Loucy (cell line): ENCODE data around the gene DLD.

Experiments used
- EZH2phosphoT487 ChIP-seq: fragments of 200-600 bp; IDR thresholded peaks from 2 replicates; pipeline ENCODE4 v1.6.1; 2018; ENCODE audit warnings: antibody characterized with exemption, mild to moderate bottlenecking, moderate library complexity, borderline replicate concordance
- TF ChIP-seq, protein P1 (sequence below): fragments of 200-600 bp; sonication (generic); conservative IDR thresholded peaks from 2 replicates; pipeline ENCODE4 v1.5.1; 2014; ENCODE audit warnings: mild to moderate bottlenecking, antibody characterized with exemption, low read length

DNA sequence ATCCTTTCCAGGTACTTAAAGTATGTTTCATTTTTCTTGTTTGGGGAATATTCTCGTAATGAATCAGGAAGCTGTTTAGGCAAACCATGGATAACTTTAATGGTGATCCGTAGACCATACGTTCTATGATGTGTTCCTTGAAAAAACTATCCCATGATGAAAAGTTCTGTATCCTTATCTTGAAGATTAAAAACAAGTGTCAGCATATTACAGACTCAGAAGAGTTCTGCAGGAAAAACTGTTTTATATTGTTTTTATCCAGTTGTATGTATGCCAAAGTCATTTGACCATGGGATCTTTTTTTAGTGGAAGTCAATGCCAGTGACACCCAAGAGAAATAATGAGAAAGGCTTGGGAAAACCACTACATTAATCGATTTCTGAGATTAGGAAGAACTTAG, 52.0 kb downstream of the DLD start:
- TF ChIP-seq, protein P1, sequence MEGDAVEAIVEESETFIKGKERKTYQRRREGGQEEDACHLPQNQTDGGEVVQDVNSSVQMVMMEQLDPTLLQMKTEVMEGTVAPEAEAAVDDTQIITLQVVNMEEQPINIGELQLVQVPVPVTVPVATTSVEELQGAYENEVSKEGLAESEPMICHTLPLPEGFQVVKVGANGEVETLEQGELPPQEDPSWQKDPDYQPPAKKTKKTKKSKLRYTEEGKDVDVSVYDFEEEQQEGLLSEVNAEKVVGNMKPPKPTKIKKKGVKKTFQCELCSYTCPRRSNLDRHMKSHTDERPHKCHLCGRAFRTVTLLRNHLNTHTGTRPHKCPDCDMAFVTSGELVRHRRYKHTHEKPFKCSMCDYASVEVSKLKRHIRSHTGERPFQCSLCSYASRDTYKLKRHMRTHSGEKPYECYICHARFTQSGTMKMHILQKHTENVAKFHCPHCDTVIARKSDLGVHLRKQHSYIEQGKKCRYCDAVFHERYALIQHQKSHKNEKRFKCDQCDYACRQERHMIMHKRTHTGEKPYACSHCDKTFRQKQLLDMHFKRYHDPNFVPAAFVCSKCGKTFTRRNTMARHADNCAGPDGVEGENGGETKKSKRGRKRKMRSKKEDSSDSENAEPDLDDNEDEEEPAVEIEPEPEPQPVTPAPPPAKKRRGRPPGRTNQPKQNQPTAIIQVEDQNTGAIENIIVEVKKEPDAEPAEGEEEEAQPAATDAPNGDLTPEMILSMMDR: no peak
- TF ChIP-seq EZH2phosphoT487: no peak
